Heart right ventricle (tissue), 16 donors: ENCODE measurements around the gene UGT1A3. TPM values are rescaled to one million over a fixed set of nuclear protein-coding genes. Genes with fewer than 3 reads are reported as not detected.

ENCODE experiments used
- ATAC-seq, 8 donors: fragments of 200-7000 bp; cut with Tn5 transposase; one replicate each; pipeline ENCODE4 v1.9.1; 2020; ENCODE audit warnings: mild to moderate bottlenecking in 8 of 8, moderate library complexity in 8 of 8, moderate number of reproducible peaks in 1 of 8
- DNase-seq, 2 donors: peaks; one replicate each; pipeline ENCODE4 v3.0.0-alpha.2; 2020
- H3K27ac ChIP-seq, 10 donors: fragments of 200-600 bp; sonication (generic) in 2 of 10; one replicate each; pipeline versions ENCODE4 v1.5.0 to v1.8.0; 2020 to 2022; ENCODE audit warnings: mild to moderate bottlenecking in 3 of 10
- H3K27me3 ChIP-seq, 7 donors: fragments of 200-600 bp; one replicate each; pipeline ENCODE4 v1.8.0; 2021 to 2022; ENCODE audit warnings: mild to moderate bottlenecking in 2 of 7
- H3K36me3 ChIP-seq, 9 donors: fragments of 200-600 bp; sonication (generic) in 1 of 9; one replicate each; pipeline versions ENCODE4 v1.5.0 to v1.8.0; 2020 to 2022; ENCODE audit warnings: mild to moderate bottlenecking in 2 of 9
- H3K4me1 ChIP-seq, 9 donors: fragments of 200-600 bp; sonication (generic) in 1 of 9; one replicate each; pipeline versions ENCODE4 v1.5.0 to v1.8.0; 2020 to 2022; ENCODE audit warnings: mild to moderate bottlenecking in 4 of 9
- H3K4me3 ChIP-seq, 10 donors: fragments of 200-600 bp; sonication (generic) in 2 of 10; one replicate each; pipeline versions ENCODE4 v1.5.0 to v1.8.0; 2020 to 2022; ENCODE audit warnings: mild to moderate bottlenecking in 7 of 10, moderate library complexity in 2 of 10
- H3K9me3 ChIP-seq, 11 donors: fragments of 200-600 bp in 10 of 11; sonication (generic) in 2 of 11; one replicate each; pipeline versions ENCODE4 v1.5.0 to v1.8.0; 2013 to 2022; ENCODE audit warnings: mild to moderate bottlenecking in 2 of 11, control low read depth in 1 of 11, moderate library complexity in 1 of 11
- WGBS, 2 donors: extraction: QIAGEN DNeasy Blood & Tissue Kit; methylation state at CpG; one replicate each; pipeline ENCODE4 v1.1.7; 2013; ENCODE audit warnings: inconsistent platforms in 1 of 2; 5-methylcytosine and 5-hydroxymethylcytosine counted together
- intact Hi-C, 10 donors: fragments of 100-400 bp; cut with DNase I; formaldehyde crosslinking; loops; one replicate each; pipeline versions ENCODE4 v1.11.1 to v1.14.2; 2022
- polyA plus RNA-seq, 2 donors: library from polyadenylated mRNA; stranded (reverse); fragments of 200-250 nt; gene quantifications; one replicate each; pipeline ENCODE4 v1.2.3, GENCODE V29; 2013
- total RNA-seq, 10 donors: library from RNA; stranded (reverse); fragmentation: NEBNext Ultra II Directional in 3 of 10; extraction: Animal tissue kit (Norgen Biotek cat#: 25700) in 3 of 10; gene quantifications; one replicate each; pipeline versions ENCODE4 v1.2.1 to v1.2.4, GENCODE V29; 2021 to 2023
- TF ChIP-seq, protein P1 (sequence below), 9 donors: fragments of 200-600 bp; sonication (generic) in 2 of 9; IDR thresholded peaks; one replicate each; pipeline versions ENCODE4 v1.5.0 to v1.8.0; 2021 to 2022; ENCODE audit warnings: antibody characterized with exemption in 9 of 9, mild to moderate bottlenecking in 5 of 9, moderate library complexity in 1 of 9
- donor health status: Arrhythmogenic right ventricular cardiomyopathy.
- donor health status: ischemic (EF 13 %, LVEDD 7.1; RV severe dilation, severe dysfunction).
- donor health status: healthy with polysubstance abuse.
- donor health status: DM: no; HTN: yes; CAD: no.
- donor health status: DM: no; HTN: no; CAD: no.
- donor health status: ischemic (EF 25% LVEDD 6.9; RV normal size, moderate dysfunction).
- donor health status: ischemic (EF 25% LVEDD 5.7; RV mildly dilated, moderate dysfunction).
- donor health status: healthy.
- donor health status: DM: yes; HTN: yes; CAD: no.
- donor health status: Ischemic cardiomyopathy.
- donor health status: ischemic (EF 35%, LVEDD 5.7; RV mildly dilated, moderate dysfunction).
- donor health status: nonischemic (EF 11% LVEDD 7.7; RV severe dilation, severe dysfunction).
- donor health status: DM: yes; HTN: yes; CAD: no.
- donor health status: PGD.
- donor health status: ischemic (EF 29% LVEDD 5.4; RV normal size, mild dysfunction).
- donor health status: nonischemic (EF 23%, LVEDD 6.1; RV moderate dilation, normal function).

The UGT1A3 gene
- total and polyA plus RNA-seq, 12 donors, result not detected

DNA sequence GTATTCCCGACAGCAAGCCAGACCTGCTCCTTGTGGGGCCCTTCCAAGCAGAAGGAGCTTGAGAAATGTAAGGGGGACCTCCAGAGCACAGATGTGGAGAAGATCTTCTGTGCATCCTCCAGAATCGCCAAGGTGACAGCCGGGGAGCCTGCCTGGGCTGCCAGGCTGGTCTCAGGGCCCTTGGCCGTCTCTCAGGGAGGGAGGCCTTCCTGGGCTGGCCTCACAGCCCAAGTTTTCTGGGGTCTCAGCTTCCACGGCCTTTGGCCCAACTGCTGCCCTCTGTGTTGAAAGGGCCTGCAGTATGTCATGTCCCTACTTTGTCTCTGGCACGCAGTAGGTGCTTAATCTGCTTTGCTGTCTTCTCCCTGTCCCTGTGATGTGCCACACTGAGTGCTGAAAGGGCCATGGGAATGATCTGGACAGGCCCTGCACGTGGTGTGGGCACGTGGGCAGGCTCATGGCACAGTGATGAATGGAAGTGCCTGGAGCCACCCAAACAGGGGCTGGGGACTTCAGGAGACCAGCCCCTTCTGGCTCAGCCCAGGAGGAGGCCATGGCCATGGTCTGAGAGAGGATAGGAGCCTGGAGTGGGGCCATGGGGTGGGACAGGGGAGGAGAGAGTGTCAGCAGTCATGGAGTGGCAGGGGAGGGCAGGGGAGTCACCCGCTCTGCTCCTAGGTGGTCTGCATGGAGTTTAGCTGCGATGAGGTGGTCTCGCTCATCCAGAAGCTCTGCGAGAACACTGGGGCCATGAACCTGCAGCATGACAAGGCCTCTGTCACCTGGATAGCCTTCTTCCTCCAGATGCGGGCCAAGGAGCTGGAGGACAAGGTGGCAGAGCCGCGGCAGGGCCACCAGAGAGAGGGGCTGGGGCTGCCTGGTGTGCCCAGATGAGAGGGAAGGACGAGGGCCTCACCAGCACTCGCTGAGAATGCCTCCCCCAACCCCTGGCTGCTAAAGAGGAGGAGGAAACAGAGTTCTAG lies 90.1 kb downstream of the UGT1A3 start:
- DNase-seq (no peak), ATAC-seq (no peak)
- 76 to 81% methylated on average over 17 of the region's 17 CpGs for WGBS, 2 donors
- peaks cover 0 to 34% (median 0%) of the 10 kb centered on the region in 7 donors for H3K27me3 ChIP-seq
- no peaks in the 10 kb centered on the region for H3K4me1 ChIP-seq
- TF ChIP-seq, protein P1, sequence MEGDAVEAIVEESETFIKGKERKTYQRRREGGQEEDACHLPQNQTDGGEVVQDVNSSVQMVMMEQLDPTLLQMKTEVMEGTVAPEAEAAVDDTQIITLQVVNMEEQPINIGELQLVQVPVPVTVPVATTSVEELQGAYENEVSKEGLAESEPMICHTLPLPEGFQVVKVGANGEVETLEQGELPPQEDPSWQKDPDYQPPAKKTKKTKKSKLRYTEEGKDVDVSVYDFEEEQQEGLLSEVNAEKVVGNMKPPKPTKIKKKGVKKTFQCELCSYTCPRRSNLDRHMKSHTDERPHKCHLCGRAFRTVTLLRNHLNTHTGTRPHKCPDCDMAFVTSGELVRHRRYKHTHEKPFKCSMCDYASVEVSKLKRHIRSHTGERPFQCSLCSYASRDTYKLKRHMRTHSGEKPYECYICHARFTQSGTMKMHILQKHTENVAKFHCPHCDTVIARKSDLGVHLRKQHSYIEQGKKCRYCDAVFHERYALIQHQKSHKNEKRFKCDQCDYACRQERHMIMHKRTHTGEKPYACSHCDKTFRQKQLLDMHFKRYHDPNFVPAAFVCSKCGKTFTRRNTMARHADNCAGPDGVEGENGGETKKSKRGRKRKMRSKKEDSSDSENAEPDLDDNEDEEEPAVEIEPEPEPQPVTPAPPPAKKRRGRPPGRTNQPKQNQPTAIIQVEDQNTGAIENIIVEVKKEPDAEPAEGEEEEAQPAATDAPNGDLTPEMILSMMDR (IDR thresholded peaks at IDR 0.05), result no peak
- H3K9me3 ChIP-seq, result peaks cover 0 to 9% (median 0%) of the 10 kb centered on the region in 11 donors
- H3K4me3 ChIP-seq, result no peak overlapping the region
- H3K27ac ChIP-seq, result no peak overlapping the region
- intact Hi-C loops, result no loop called here
- no peaks in the 10 kb centered on the region for H3K36me3 ChIP-seq

GRCh38 chr2:233819884-233820773 lies 91.3 kb downstream of the UGT1A3 start:
- peaks cover 0 to 9% (median 0%) of the 10 kb centered on the region in 11 donors for H3K9me3 ChIP-seq
- H3K4me1 ChIP-seq, result no peaks in the 10 kb centered on the region
- TF ChIP-seq, protein P1 (IDR thresholded peaks at IDR 0.05), result no peak
- H3K27ac ChIP-seq, result no peak overlapping the region
- no peak overlapping the region for H3K4me3 ChIP-seq
- ATAC-seq (no peak), DNase-seq (no peak)
- H3K27me3 ChIP-seq, result peaks cover 0 to 26% (median 0%) of the 10 kb centered on the region in 7 donors
- intact Hi-C loops, result no loop called here
- no peaks in the 10 kb centered on the region for H3K36me3 ChIP-seq
- WGBS, 2 donors, result 78 to 83% methylated on average over 18 of the region's 18 CpGs

GRCh38 chr2:233820774-233821105 lies 91.9 kb downstream of the UGT1A3 start:
- ATAC-seq, result no peak

More at GRCh38 chr2:233820774-233821105, 91.9 kb downstream of the UGT1A3 start:
- DNase-seq, result no peak
- WGBS, 2 donors, result 75% methylated on average over 6 of the region's 6 CpGs
- no peak overlapping the region for H3K4me3 ChIP-seq
- H3K27me3 ChIP-seq, result peaks cover 0 to 25% (median 0%) of the 10 kb centered on the region in 7 donors
- H3K27ac ChIP-seq, result no peak overlapping the region
- no peaks in the 10 kb centered on the region for H3K36me3 ChIP-seq
- H3K4me1 ChIP-seq, result no peaks in the 10 kb centered on the region
- intact Hi-C loops, result no loop called here
- H3K9me3 ChIP-seq, result peaks cover 0 to 9% (median 0%) of the 10 kb centered on the region in 11 donors
- TF ChIP-seq, protein P1 (IDR thresholded peaks at IDR 0.05), result no peak
